MM.1S (cell line): Measurements from ENCODE around the gene CENPX.

Experiments
- DNase-seq: peaks from one replicate; pipeline ENCODE4 v3.0.0-alpha.2; 2015
- H2AFZ ChIP-seq: fragments of 300-600 bp; sonication (generic); 2 replicates; pipeline ENCODE4 v1.6.0; 2016; ENCODE audit warnings: antibody characterized with exemption, low read length
- H3F3A ChIP-seq: fragments of 300-600 bp; sonication (generic); 2 replicates; pipeline ENCODE4 v1.6.1; 2016; ENCODE audit warnings: mild to moderate bottlenecking, antibody characterized with exemption, low read length, moderate library complexity, mixed read lengths; ENCODE audit not compliant: insufficient read depth
- H3K27ac ChIP-seq: fragments of 300-600 bp; sonication (generic); 2 replicates; pipeline ENCODE4 v1.5.1; 2016; ENCODE audit warnings: mild to moderate bottlenecking, low read length
- H3K27me3 ChIP-seq: fragments of 300-600 bp; sonication (generic); replicated peaks from 2 replicates; pipeline ENCODE4 v1.6.0; 2016; ENCODE audit warnings: low read length; ENCODE audit not compliant: insufficient read depth
- H3K36me3 ChIP-seq: fragments of 300-600 bp; sonication (generic); replicated peaks from 2 replicates; pipeline ENCODE4 v1.6.1; 2016; ENCODE audit warnings: mild to moderate bottlenecking, low read length, mixed read lengths; ENCODE audit not compliant: insufficient read depth
- H3K4me1 ChIP-seq: fragments of 300-600 bp; sonication (generic); 2 replicates; pipeline ENCODE4 v1.6.1; 2016; ENCODE audit warnings: low read length, mixed read lengths
- H3K4me2 ChIP-seq: fragments of 300-600 bp; sonication (generic); 2 replicates; pipeline ENCODE4 v1.6.0; 2016; ENCODE audit warnings: low read depth, low read length
- H3K4me3 ChIP-seq: fragments of 300-600 bp; sonication (generic); 2 replicates; pipeline ENCODE4 v1.5.1; 2016; ENCODE audit warnings: low read length, mixed read lengths
- H3K79me2 ChIP-seq: fragments of 300-600 bp; sonication (generic); 2 replicates; pipeline ENCODE4 v1.6.1; 2016; ENCODE audit warnings: mixed run types, low read length, mixed read lengths
- H3K9ac ChIP-seq: fragments of 300-600 bp; sonication (generic); 2 replicates; pipeline ENCODE4 v1.6.1; 2016; ENCODE audit warnings: low read length, mixed read lengths
- H3K9me2 ChIP-seq: fragments of 300-600 bp; sonication (generic); replicated peaks from 2 replicates; pipeline ENCODE4 v1.6.1; 2016; ENCODE audit warnings: mild to moderate bottlenecking, low read length, mixed read lengths; ENCODE audit not compliant: insufficient read depth
- H3K9me3 ChIP-seq: fragments of 300-600 bp; sonication (generic); replicated peaks from 2 replicates; pipeline ENCODE4 v1.6.1; 2016; ENCODE audit warnings: mild to moderate bottlenecking, low read length, mixed read lengths; ENCODE audit not compliant: insufficient read depth
- H4K20me1 ChIP-seq: fragments of 300-600 bp; sonication (generic); 2 replicates; pipeline ENCODE4 v1.6.1; 2016; ENCODE audit warnings: mild to moderate bottlenecking, low read length, moderate library complexity, mixed read lengths; ENCODE audit not compliant: insufficient read depth
- EZH2 ChIP-seq: fragments of 300-600 bp; sonication (generic); optimal IDR thresholded peaks from 2 replicates; pipeline ENCODE3; 2017; ENCODE audit warnings: low read depth, mild to moderate bottlenecking, antibody characterized with exemption, low read length, mixed read lengths
- EZH2phosphoT487 ChIP-seq: fragments of 300-600 bp; sonication (generic); IDR thresholded peaks from 2 replicates; pipeline ENCODE4 v1.6.1; 2018; ENCODE audit warnings: antibody characterized with exemption, low read length
- TF ChIP-seq, protein P1 (sequence below): fragments of 300-600 bp; sonication (generic); IDR thresholded peaks from 2 replicates; pipeline ENCODE4 v1.5.1; 2016; ENCODE audit warnings: antibody characterized with exemption, low read length, mixed read lengths

Gene CENPX

DNA sequence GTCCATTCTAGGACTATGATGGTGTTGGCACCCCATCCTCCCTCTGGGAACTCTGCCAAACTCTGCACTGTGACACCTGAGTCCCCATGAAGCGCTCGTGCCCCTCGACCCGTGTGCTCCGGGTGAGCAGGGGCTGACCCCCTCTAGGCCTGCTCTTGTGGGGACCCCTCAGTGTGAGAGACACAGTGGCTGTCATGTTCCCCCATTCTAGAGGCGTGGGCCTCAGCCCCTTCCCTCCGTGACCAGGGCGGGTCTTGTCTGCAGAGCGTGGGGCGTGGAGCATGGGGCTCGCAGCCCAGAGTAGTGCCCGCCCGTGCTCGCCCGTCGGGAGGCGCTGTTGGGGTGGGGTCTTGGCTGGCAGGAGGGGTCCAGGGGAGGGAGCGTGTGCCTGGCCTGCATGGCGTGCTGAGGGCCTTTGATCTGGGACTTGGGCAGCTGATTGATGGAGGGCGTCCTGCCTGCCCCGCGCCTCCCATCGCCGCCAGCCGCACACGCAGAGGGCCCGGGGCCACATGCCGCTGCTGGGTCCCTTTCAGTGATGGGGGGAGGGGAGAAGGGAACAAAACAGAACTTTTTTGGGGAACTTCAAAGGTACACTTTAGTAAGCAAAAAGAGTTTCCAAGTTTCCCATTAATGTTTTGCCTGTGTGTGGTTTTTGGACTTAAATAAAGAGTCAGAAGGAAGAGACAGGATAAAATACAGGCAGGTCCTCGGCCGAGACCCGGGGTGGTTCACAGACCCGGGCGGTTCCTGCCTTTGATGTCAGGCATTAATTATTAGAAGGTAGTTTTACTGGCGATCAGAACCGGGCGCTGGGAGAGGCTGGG is 22.5 kb downstream of the CENPX start:
- Histone ChIP-seq H3K9me2 (no peaks in the 10 kb centered on the region), H3K9ac (no peak overlapping the region), H3K4me1 (no peaks in the 10 kb centered on the region), H3K27ac (no peak overlapping the region), H3K4me2 (no peak overlapping the region), H3K4me3 (no peak overlapping the region), H3K36me3 (no peaks in the 10 kb centered on the region), H3K27me3 (no peaks in the 10 kb centered on the region), H4K20me1 (no peaks in the 10 kb centered on the region), H3K9me3 (no peaks in the 10 kb centered on the region), H3F3A (no peaks in the 10 kb centered on the region), H2AFZ (no peak overlapping the region), H3K79me2 (no peaks in the 10 kb centered on the region)
- no peak for DNase-seq
- TF ChIP-seq, protein P1, sequence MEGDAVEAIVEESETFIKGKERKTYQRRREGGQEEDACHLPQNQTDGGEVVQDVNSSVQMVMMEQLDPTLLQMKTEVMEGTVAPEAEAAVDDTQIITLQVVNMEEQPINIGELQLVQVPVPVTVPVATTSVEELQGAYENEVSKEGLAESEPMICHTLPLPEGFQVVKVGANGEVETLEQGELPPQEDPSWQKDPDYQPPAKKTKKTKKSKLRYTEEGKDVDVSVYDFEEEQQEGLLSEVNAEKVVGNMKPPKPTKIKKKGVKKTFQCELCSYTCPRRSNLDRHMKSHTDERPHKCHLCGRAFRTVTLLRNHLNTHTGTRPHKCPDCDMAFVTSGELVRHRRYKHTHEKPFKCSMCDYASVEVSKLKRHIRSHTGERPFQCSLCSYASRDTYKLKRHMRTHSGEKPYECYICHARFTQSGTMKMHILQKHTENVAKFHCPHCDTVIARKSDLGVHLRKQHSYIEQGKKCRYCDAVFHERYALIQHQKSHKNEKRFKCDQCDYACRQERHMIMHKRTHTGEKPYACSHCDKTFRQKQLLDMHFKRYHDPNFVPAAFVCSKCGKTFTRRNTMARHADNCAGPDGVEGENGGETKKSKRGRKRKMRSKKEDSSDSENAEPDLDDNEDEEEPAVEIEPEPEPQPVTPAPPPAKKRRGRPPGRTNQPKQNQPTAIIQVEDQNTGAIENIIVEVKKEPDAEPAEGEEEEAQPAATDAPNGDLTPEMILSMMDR, result no peak
- TF ChIP-seq EZH2phosphoT487, result no peak
- TF ChIP-seq EZH2, result no peak

- no peak overlapping the region for H3K9ac ChIP-seq
- H3K79me2 ChIP-seq, result no peaks in the 10 kb centered on the region
- H3K9me2 ChIP-seq, result no peaks in the 10 kb centered on the region
- H3K4me1 ChIP-seq, result no peaks in the 10 kb centered on the region
- no peaks in the 10 kb centered on the region for H3K9me3 ChIP-seq
- H3F3A ChIP-seq, result no peaks in the 10 kb centered on the region
- H3K27ac ChIP-seq, result no peak overlapping the region
- no peak overlapping the region for H2AFZ ChIP-seq
- no peak overlapping the region for H3K4me2 ChIP-seq
- no peaks in the 10 kb centered on the region for H3K36me3 ChIP-seq
- H3K27me3 ChIP-seq, result no peaks in the 10 kb centered on the region
- no peaks in the 10 kb centered on the region for H4K20me1 ChIP-seq
- no peak overlapping the region for H3K4me3 ChIP-seq
- TF ChIP-seq EZH2 (no peak), EZH2phosphoT487 (no peak)
- TF ChIP-seq, protein P1, result no peak
- DNase-seq, result no peak
These were observed 23.1 kb downstream of the CENPX start for GRCh38 chr17:81999587-81999975.

DNA sequence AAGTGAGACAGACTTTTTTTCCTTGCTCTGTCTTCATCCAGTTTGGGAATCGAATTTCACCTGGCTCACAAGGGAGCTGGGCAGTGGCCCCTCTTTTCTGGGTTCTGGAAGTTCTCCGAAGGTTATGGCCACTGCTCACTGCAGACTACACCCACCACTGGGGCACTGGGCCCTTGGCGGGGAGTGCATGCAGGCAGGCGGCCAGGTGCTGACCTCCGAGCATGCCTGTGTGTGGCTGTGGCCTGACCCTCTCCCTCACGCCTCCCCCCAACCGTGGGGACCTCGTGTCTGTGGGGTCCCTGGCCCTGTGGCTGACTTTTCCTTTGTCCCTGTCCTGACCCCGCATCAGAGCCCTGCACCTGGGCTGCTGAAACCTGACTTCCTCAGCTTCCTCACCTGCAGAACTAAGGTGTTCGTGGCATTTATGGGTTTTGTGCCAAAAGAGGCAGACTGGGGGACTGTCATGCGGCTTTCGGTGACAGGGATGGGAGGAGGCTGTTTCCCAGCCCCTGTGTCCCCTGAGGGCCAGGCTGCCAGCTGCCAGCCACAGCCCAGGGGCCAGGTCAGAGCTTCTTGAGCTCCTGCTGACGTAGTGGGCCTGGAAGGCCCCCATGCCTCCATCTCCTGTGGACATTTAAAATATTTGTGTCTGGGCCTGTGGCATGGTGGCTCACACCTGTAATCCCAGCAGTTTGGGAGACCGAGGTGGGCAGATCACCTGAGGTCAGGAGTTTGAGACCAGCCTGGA is 23.8 kb downstream of the CENPX start:
- Histone ChIP-seq H3K4me2 (no peak overlapping the region), H4K20me1 (no peaks in the 10 kb centered on the region), H3F3A (no peaks in the 10 kb centered on the region), H3K79me2 (no peaks in the 10 kb centered on the region), H3K9ac (no peak overlapping the region), H2AFZ (no peak overlapping the region), H3K4me3 (no peak overlapping the region), H3K9me2 (no peaks in the 10 kb centered on the region), H3K27me3 (no peaks in the 10 kb centered on the region), H3K9me3 (no peaks in the 10 kb centered on the region), H3K27ac (no peak overlapping the region), H3K4me1 (no peaks in the 10 kb centered on the region), H3K36me3 (no peaks in the 10 kb centered on the region)
- DNase-seq, result no peak
- TF ChIP-seq EZH2phosphoT487 (no peak), EZH2 (no peak)
- TF ChIP-seq, protein P1, result no peak
